Ishikawa (cell line): ENCODE measurements around the gene LCLAT1.

Experiments used
- CEBPB ChIP-seq: IDR thresholded peaks from 2 replicates; pipeline ENCODE4 v1.6.1; 2012
- CREB1 ChIP-seq: IDR thresholded peaks from 2 replicates; pipeline ENCODE4 v1.6.1; 2012; ENCODE audit warnings: low read depth
- EGR1 ChIP-seq: IDR thresholded peaks from 2 replicates; pipeline ENCODE4 v1.6.1; 2012
- EP300 ChIP-seq: IDR thresholded peaks from 2 replicates; pipeline ENCODE4 v1.6.1; 2012; ENCODE audit warnings: borderline replicate concordance
- FOXM1 ChIP-seq: IDR thresholded peaks from 2 replicates; pipeline ENCODE4 v1.6.1; 2012; ENCODE audit warnings: low read depth, borderline replicate concordance
- MAX ChIP-seq: IDR thresholded peaks from 2 replicates; pipeline ENCODE4 v1.6.1; 2012
- NFIC ChIP-seq: IDR thresholded peaks from 2 replicates; pipeline ENCODE4 v1.6.1; 2012
- RAD21 ChIP-seq: IDR thresholded peaks from 2 replicates; pipeline ENCODE4 v1.6.1; 2012; ENCODE audit warnings: low read depth
- REST ChIP-seq: IDR thresholded peaks from 2 replicates; pipeline ENCODE4 v1.6.1; 2012; ENCODE audit warnings: low read depth, mild to moderate bottlenecking
- TAF1 ChIP-seq: IDR thresholded peaks from 2 replicates; pipeline ENCODE4 v1.6.1; 2012; ENCODE audit warnings: low read depth, mild to moderate bottlenecking
- TCF12 ChIP-seq: IDR thresholded peaks from 2 replicates; pipeline ENCODE4 v1.6.1; 2012; ENCODE audit warnings: low read depth
- TEAD4 ChIP-seq: IDR thresholded peaks from 2 replicates; pipeline ENCODE4 v1.6.1; 2012
- USF1 ChIP-seq: IDR thresholded peaks from 2 replicates; pipeline ENCODE4 v1.6.1; 2012
- YY1 ChIP-seq: IDR thresholded peaks from 2 replicates; pipeline ENCODE4 v1.6.1; 2012; ENCODE audit warnings: low read depth
- ZBTB7A ChIP-seq: IDR thresholded peaks from 2 replicates; pipeline ENCODE4 v1.6.1; 2012; ENCODE audit warnings: low read depth

Gene LCLAT1

GRCh38 chr2:30456106-30456505 is 9.1 kb downstream of the LCLAT1 start:
- no peak for TF ChIP-seq USF1
- no peak for TF ChIP-seq MAX
- no peak for TF ChIP-seq NFIC
- TF ChIP-seq TEAD4, result no peak
- TF ChIP-seq TAF1, result no peak
- no peak for TF ChIP-seq REST
- TF ChIP-seq CREB1, result no peak
- TF ChIP-seq RAD21, result no peak
- no peak for TF ChIP-seq YY1
- TF ChIP-seq EGR1, result no peak
- no peak for TF ChIP-seq ZBTB7A
- no peak for TF ChIP-seq EP300
- TF ChIP-seq TCF12, result no peak

- TF ChIP-seq EP300 (no peak), REST (no peak)
Measured at GRCh38 chr2:30456579-30456978, 9.5 kb downstream of the LCLAT1 start.

- no peak for TF ChIP-seq NFIC
- TF ChIP-seq YY1, result no peak
- no peak for TF ChIP-seq RAD21
- no peak for TF ChIP-seq USF1
- no peak for TF ChIP-seq TEAD4
- TF ChIP-seq CREB1, result no peak
- TF ChIP-seq REST, result no peak
- no peak for TF ChIP-seq EP300
- TF ChIP-seq MAX, result no peak
- TF ChIP-seq CEBPB, result no peak
- TF ChIP-seq ZBTB7A, result no peak
- TF ChIP-seq TAF1, result no peak
- no peak for TF ChIP-seq EGR1
- no peak for TF ChIP-seq TCF12
- no peak for TF ChIP-seq FOXM1
Measured at GRCh38 chr2:30457296-30457695, 10.2 kb downstream of the LCLAT1 start.

GRCh38 chr2:30459140-30459539 is 12.1 kb downstream of the LCLAT1 start:
- TF ChIP-seq EGR1, result no peak
- TF ChIP-seq CREB1, result no peak
- no peak for TF ChIP-seq RAD21
- TF ChIP-seq MAX, result no peak
- no peak for TF ChIP-seq TCF12
- no peak for TF ChIP-seq USF1
- no peak for TF ChIP-seq FOXM1
- no peak for TF ChIP-seq YY1
- no peak for TF ChIP-seq REST
- no peak for TF ChIP-seq CEBPB
- TF ChIP-seq EP300, result no peak
- TF ChIP-seq NFIC, result no peak
- no peak for TF ChIP-seq TEAD4
- TF ChIP-seq ZBTB7A, result no peak
- TF ChIP-seq TAF1, result no peak
